Chondrocyte (in vitro differentiated cells): ENCODE measurements around the gene TMEM37. TPM values are rescaled to one million over a fixed set of nuclear protein-coding genes. Genes with fewer than 3 reads are reported as not detected.

Experiments used
- DNase-seq: peaks from one replicate; pipeline ENCODE4 v3.0.0; 2021; ENCODE audit warnings: mixed read lengths, low spot score
- H3K27ac Mint-ChIP-seq: one replicate; pipeline ENCODE4 v1.8.0; 2021; ENCODE audit warnings: mild to moderate bottlenecking, moderate library complexity, mixed read lengths; ENCODE audit not compliant: unreplicated experiment
- H3K27me3 Mint-ChIP-seq: 2 replicates; pipeline ENCODE4 v1.8.0; 2021; ENCODE audit warnings: low read depth, mixed read lengths
- H3K36me3 Mint-ChIP-seq: 2 replicates; pipeline ENCODE4 v1.8.0; 2021; ENCODE audit warnings: low read depth, mixed read lengths
- H3K4me1 Mint-ChIP-seq: 2 replicates; pipeline ENCODE4 v1.8.0; 2021; ENCODE audit warnings: low read depth, mild to moderate bottlenecking, mixed read lengths
- H3K4me3 Mint-ChIP-seq: one replicate; pipeline ENCODE4 v1.8.0; 2021; ENCODE audit warnings: mild to moderate bottlenecking, moderate library complexity, mixed read lengths; ENCODE audit not compliant: unreplicated experiment
- H3K9me3 Mint-ChIP-seq: 2 replicates; pipeline ENCODE4 v1.8.0; 2021; ENCODE audit warnings: low read depth, mixed read lengths
- CTCF ChIP-seq: fragments of 200-600 bp; sonication (generic); IDR thresholded peaks from 2 replicates; pipeline ENCODE4 v1.5.0; 2021; ENCODE audit warnings: antibody characterized with exemption, mild to moderate bottlenecking, moderate library complexity
- total RNA-seq: library from RNA; stranded (reverse); gene quantifications from 3 replicates; pipeline ENCODE4 v1.2.1, GENCODE V29; 2021

Gene TMEM37
- total RNA-seq, 1 donor from 2014 or later = 0.77 TPM

GRCh38 chr2:119421304-119421703 lies 10.3 kb upstream of the TMEM37 start:
- no peak for DNase-seq
- Mint-ChIP-seq H3K27ac (no peak overlapping the region), H3K36me3 (no peaks in the 10 kb centered on the region), H3K4me3 (no peak overlapping the region), H3K27me3 (peaks cover 55% of the 10 kb centered on the region), H3K4me1 (no peaks in the 10 kb centered on the region), H3K9me3 (no peaks in the 10 kb centered on the region)
- TF ChIP-seq CTCF = no peak

GRCh38 chr2:119421741-119422140 lies 9.9 kb upstream of the TMEM37 start:
- no peak for DNase-seq
- no peaks in the 10 kb centered on the region for H3K9me3 Mint-ChIP-seq
- H3K36me3 Mint-ChIP-seq = no peaks in the 10 kb centered on the region
- peaks cover 59% of the 10 kb centered on the region for H3K27me3 Mint-ChIP-seq
- H3K4me3 Mint-ChIP-seq = no peak overlapping the region
- no peak for TF ChIP-seq CTCF
- no peak overlapping the region for H3K27ac Mint-ChIP-seq
- no peaks in the 10 kb centered on the region for H3K4me1 Mint-ChIP-seq

- H3K27me3 Mint-ChIP-seq = peaks cover 59% of the 10 kb centered on the region
- no peaks in the 10 kb centered on the region for H3K4me1 Mint-ChIP-seq
- no peak for DNase-seq
- H3K27ac Mint-ChIP-seq = no peak overlapping the region
- H3K9me3 Mint-ChIP-seq = no peaks in the 10 kb centered on the region
- H3K36me3 Mint-ChIP-seq = no peaks in the 10 kb centered on the region
- no peak for TF ChIP-seq CTCF
- no peak overlapping the region for H3K4me3 Mint-ChIP-seq
These were observed 9.1 kb upstream of the TMEM37 start for GRCh38 chr2:119422360-119423107.

- H3K27me3 Mint-ChIP-seq = peaks cover 65% of the 10 kb centered on the region
- H3K36me3 Mint-ChIP-seq = no peaks in the 10 kb centered on the region
- H3K9me3 Mint-ChIP-seq = no peaks in the 10 kb centered on the region
- no peak overlapping the region for H3K4me3 Mint-ChIP-seq
- no peaks in the 10 kb centered on the region for H3K4me1 Mint-ChIP-seq
- no peak for DNase-seq
- H3K27ac Mint-ChIP-seq = no peak overlapping the region
- no peak for TF ChIP-seq CTCF
These were observed 8.6 kb upstream of the TMEM37 start for GRCh38 chr2:119423108-119423444.

DNA sequence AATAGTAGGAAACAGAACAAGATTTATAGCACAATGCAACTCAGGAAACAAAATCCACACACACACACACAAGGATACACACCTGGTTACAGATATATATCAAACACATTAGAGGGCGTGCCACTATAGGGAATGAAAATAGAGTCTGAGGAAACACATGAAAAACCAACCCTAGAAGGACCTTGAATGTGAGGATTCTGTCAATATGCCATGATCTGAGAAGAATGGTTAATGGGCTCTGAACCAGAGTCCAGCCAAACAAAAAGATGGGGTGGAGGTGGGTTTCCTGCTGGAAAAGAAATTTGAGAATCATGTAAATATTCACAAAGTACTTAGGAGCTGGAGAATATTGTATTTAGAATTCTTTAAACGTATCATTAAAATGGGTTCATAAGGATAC lies 7.8 kb upstream of the TMEM37 start:
- H3K27me3 Mint-ChIP-seq = peaks cover 71% of the 10 kb centered on the region
- H3K4me3 Mint-ChIP-seq = no peak overlapping the region
- no peaks in the 10 kb centered on the region for H3K36me3 Mint-ChIP-seq
- DNase-seq = no peak
- H3K4me1 Mint-ChIP-seq = no peaks in the 10 kb centered on the region
- no peaks in the 10 kb centered on the region for H3K9me3 Mint-ChIP-seq
- no peak overlapping the region for H3K27ac Mint-ChIP-seq
- TF ChIP-seq CTCF = no peak
